Endometrial microvascular endothelial cells (primary cell): ENCODE measurements around the gene TLK2. TPM values are rescaled to one million over a fixed set of nuclear protein-coding genes. Genes with fewer than 3 reads are reported as not detected.
"Not testable (repeated sequence)": the region's sequence is repeated elsewhere in the genome, so short reads cannot be mapped to it uniquely, and the experiment has no call there.

Experiments used
- in situ Hi-C: cut with HindIII; loops from 2 replicates; pipeline ENCODE4 v1.10.0; 2017; ENCODE audit warnings: low sequenced_read_pairs, low pct_unique_long_range_greater_than_20kb; ENCODE audit errors: inconsistent ontology term
- total RNA-seq: library from RNA; depleted of rRNA; stranded (reverse); fragments of >200 nt; gene quantifications from one replicate; pipeline ENCODE4 v1.2.3, GENCODE V29; 2015; ENCODE audit errors: inconsistent ontology term

TLK2 gene
- total RNA-seq, 1 donor from 2014 or later = 39.2 TPM

GRCh38 chr17:62541073-62541472 is 62.4 kb downstream of the TLK2 start:
- in situ Hi-C loops = not testable (repeated sequence)

- in situ Hi-C loops = not testable (repeated sequence)
Observed at GRCh38 chr17:62543278-62543775, 64.7 kb downstream of the TLK2 start.

GRCh38 chr17:62546066-62546465 is 67.4 kb downstream of the TLK2 start:
- in situ Hi-C loops = not testable (repeated sequence)

GRCh38 chr17:62552851-62553659 is 74.4 kb downstream of the TLK2 start:
- in situ Hi-C loops = not testable (repeated sequence)

- in situ Hi-C loops = not testable (repeated sequence)
Observed at GRCh38 chr17:62557532-62557931, 78.9 kb downstream of the TLK2 start.

GRCh38 chr17:62558941-62559340 is 80.3 kb downstream of the TLK2 start:
- in situ Hi-C loops = not testable (repeated sequence)

- in situ Hi-C loops = not testable (repeated sequence)
Observed at GRCh38 chr17:62560971-62561370, 82.3 kb downstream of the TLK2 start.

GRCh38 chr17:62562656-62563055 is 84.0 kb downstream of the TLK2 start:
- in situ Hi-C loops = no loop called here

- in situ Hi-C loops = no loop called here
Observed at GRCh38 chr17:62565817-62566216, 87.2 kb downstream of the TLK2 start.

GRCh38 chr17:62566996-62567578 is 88.5 kb downstream of the TLK2 start:
- in situ Hi-C loops = no loop called here

- in situ Hi-C loops = no loop called here
Observed at GRCh38 chr17:62572488-62572887, 93.9 kb downstream of the TLK2 start.

GRCh38 chr17:62572888-62573401 is 94.3 kb downstream of the TLK2 start:
- in situ Hi-C loops = no loop called here

- in situ Hi-C loops = no loop called here
Observed at GRCh38 chr17:62573480-62574117, 95.0 kb downstream of the TLK2 start.

GRCh38 chr17:62576382-62576781 is 97.8 kb downstream of the TLK2 start:
- in situ Hi-C loops = no loop called here

GRCh38 chr17:62578757-62579487 is 100.3 kb downstream of the TLK2 start:
- in situ Hi-C loops = no loop called here

GRCh38 chr17:62580947-62581346 is 102.3 kb downstream of the TLK2 start:
- in situ Hi-C loops = no loop called here

GRCh38 chr17:62581764-62582163 is 103.1 kb downstream of the TLK2 start:
- in situ Hi-C loops = no loop called here

GRCh38 chr17:62587554-62587953 is 108.9 kb downstream of the TLK2 start:
- in situ Hi-C loops = no loop called here

GRCh38 chr17:62588109-62588508 is 109.5 kb downstream of the TLK2 start:
- in situ Hi-C loops = no loop called here
